ENCODE data around the gene ZMYND10.

Gene ZMYND10

DNA sequence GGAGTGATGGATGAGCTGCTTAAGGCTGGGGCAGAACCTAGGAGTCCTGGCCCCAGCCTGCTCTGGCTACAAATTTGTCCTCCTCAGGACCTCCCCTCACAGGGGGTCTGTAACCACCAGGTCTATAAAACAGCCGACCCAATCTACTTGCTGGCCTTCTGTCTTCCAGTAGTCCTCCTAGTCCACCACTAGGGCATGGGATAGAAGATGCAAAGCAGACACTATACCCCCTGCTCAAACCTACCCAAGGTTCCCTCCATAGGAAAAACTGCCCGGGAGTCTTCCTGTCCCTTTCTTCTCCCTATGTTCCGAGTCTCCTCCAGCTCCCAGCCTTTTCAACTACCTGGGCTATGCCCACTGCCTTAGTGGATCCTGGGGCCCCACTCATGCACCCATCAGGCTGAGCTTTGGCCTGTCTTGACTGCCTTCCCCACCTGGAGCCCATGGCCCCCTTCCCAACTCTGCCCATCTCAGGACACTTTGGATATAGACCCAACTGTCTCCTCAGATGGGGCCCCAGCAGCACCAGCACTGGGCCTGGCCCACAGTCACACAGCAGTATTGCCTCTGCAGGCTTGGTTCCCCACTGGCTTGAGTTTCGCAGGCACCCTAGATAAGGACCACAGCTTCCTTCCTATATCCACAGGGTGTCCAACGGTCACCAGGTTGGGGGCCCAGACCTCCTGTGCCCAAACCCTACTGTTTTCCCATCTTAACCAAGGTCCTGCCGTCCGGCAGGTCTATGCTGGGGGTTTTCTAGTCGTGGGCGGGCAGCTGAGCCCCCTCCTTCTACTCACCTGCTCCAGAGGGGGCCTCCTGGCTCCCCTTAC lies 47.4 kb downstream of the ZMYND10 start:
- H3K27ac ChIP-seq, result peak overlapping the region; percentile 91 to 92
- peak; percentile 77 for DNase-seq (ENCODE audit: low spot score)
- TF ChIP-seq, protein P1, sequence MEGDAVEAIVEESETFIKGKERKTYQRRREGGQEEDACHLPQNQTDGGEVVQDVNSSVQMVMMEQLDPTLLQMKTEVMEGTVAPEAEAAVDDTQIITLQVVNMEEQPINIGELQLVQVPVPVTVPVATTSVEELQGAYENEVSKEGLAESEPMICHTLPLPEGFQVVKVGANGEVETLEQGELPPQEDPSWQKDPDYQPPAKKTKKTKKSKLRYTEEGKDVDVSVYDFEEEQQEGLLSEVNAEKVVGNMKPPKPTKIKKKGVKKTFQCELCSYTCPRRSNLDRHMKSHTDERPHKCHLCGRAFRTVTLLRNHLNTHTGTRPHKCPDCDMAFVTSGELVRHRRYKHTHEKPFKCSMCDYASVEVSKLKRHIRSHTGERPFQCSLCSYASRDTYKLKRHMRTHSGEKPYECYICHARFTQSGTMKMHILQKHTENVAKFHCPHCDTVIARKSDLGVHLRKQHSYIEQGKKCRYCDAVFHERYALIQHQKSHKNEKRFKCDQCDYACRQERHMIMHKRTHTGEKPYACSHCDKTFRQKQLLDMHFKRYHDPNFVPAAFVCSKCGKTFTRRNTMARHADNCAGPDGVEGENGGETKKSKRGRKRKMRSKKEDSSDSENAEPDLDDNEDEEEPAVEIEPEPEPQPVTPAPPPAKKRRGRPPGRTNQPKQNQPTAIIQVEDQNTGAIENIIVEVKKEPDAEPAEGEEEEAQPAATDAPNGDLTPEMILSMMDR (IDR thresholded peaks at IDR 0.05), result no peak
- peak overlapping the region; percentile 74 for H3K4me3 ChIP-seq

DNA sequence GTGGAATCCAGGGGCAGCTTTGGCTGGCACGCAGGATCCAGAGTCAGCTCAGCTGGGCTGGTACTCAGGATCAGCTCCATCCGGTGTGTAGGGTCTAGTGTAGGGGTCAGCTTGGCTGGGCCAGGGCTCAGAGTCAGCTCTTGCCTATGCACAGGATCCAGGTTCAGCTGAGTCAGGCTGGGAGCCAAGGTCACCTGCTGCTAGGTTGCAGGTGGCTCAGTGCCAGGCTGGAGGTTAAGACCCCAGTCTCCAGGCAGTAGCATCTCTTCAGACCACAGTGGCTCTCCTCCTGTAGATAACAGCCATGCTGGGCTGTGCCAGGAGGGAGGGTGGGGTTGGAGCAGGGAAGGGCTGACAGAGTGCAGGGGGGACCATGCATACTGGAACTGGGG lies 48.2 kb downstream of the ZMYND10 start:
- Histone ChIP-seq H3K4me3 (no peak overlapping the region), H3K27ac (no peak overlapping the region)
- no peak for DNase-seq (ENCODE audit: low spot score)
- TF ChIP-seq, protein P1 (IDR thresholded peaks at IDR 0.05), result no peak

DNA sequence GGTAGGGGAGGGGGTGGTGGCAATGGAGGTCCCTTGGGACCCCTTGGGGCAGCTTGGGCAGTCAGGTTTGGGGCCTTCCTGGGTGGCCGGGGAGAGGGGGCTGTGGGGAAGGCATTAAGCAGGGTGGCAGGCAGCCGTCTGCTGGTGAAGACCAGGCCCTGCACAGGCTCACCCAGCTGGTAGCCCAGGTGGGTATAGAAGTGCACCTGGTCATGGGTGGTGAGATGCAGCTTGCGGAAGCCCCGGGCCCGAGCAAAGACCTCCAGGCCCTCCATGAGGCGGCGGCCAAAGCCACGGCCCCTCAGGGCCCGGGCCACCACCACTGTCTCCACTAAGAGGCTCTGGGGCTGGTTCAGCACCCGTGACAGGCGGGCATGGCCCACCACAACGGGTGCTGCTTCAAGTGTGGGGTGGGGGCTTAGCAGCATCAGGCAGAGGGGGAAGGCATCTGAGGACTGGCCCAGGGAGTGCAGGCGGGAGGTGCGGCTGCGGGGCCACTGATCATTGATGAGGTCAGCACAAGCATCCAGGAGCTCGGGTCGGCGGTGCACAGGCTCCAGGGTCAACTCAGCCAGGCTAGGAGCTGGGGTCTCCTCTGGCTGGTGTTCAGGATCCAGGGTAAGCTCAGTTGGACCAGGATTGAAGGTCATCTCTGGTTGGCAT lies 48.7 kb downstream of the ZMYND10 start:
- Histone ChIP-seq H3K27ac (no peak overlapping the region), H3K4me3 (no peak overlapping the region)
- TF ChIP-seq, protein P1 (IDR thresholded peaks at IDR 0.05), result no peak
- peak; percentile 75 for DNase-seq (ENCODE audit: low spot score)

DNA sequence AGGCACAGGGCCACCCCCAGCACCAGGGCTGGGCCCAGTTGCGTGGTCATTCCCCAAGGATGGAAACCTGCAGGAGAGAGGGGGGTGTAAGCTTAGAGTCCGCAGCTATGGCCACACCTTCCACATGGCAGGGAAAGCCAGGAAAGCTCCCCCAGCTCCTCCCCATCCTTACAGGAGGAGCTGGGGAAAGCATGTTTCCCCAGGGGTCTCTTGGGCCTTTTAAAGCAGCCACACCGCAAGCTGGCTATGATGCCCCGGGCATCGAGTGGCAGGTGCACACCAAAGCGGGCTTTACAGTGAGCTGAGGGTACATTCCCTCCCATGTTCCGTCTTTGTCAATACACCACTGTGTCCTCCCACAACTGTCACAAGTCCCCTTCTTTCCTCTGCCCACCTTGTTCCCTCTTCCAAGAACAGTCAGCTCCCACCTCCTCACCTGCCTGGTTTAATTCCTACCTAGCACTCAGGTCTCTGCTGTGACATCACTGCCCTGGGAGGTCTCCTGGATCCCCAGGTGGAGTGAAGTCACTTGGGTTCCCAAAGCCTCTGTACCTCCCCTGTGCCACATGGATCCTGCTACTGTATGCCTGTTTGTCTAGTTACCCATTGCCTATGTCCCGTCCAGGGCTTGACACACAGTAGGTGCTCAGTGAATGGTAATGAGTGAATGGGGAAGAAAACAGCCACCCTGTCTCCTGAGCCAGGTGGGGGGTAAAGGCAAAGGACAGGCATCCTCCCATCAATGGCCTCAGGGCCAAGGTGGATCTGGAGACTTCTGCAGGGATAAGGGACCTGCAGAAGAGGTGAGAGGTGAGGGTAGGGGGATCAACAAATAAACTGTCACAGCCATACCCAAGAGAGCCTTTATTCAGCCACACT lies 49.7 kb downstream of the ZMYND10 start:
- DNase-seq (ENCODE audit: low spot score), result peak; percentile 68
- no peak overlapping the region for H3K27ac ChIP-seq
- H3K4me3 ChIP-seq, result no peak overlapping the region
- TF ChIP-seq, protein P1 (IDR thresholded peaks at IDR 0.05), result no peak

DNA sequence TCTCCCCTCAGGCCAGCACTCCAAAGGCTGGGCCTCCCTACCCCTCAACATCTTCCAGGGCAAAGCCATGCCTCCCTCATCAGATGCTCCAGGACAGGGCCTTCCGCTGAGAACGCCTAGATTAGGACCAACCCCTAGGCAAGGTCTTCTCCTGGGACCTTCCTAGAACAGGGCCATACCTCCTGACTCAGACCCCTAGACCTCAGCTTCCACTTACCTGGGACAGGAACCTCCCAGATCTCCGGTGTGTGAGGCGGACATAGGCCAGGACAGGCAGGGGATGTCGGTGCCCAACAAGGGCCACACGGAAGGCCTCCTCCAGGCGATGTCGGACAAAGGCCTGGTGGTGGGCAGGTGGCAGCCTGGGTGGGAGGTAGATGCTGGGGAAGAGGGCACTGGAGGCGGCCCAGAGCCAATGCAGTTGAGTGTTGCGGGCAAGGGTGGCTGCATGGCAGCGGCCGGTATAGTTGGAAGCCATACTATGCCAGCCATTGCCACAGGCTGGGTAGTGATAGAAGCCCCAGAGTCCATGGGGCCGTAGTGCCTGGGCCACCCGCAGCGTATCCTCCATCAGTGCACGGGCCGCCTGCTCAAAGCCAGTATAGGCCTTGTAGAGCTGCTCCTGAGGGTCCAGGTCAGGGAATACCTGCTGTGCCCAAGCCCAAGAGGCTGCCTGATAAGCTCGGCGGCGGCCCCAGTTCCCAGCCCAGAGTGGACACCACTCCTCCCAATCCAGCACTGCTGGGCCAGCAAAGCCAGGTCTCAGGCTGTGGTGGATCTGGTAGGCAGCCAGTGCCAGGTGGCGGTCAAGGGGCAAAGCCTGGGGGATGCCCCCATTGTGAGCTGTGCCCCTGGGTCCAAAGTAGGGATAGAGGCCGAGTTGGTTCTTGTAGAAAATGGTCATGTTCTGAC lies 50.8 kb downstream of the ZMYND10 start:
- H3K27ac ChIP-seq, result no peak overlapping the region
- no peak overlapping the region for H3K4me3 ChIP-seq
- peak; percentile 74 for DNase-seq (ENCODE audit: low spot score)
- TF ChIP-seq, protein P1 (IDR thresholded peaks at IDR 0.05), result no peak

DNA sequence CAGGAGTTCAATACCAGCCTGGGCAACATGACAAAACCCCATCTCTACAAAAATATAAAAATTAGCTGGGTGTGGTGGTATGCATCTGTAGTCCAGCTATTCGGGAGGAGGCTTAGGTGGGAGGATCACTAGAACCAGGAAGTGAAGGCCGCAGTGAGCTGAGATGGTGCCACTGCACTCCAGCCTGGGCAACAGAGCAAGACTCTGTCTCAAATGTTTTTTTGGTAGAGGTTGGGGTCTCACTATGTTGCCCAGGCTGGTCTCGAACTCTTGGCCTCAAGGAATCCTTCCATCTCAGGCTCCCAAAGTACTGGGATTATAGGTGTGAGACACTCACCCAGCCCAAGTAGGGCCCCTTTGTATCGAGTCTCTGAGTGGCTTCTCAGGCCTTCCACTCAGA lies 51.4 kb downstream of the ZMYND10 start:
- no peak for DNase-seq (ENCODE audit: low spot score)
- H3K4me3 ChIP-seq, result no peak overlapping the region
- TF ChIP-seq, protein P1 (IDR thresholded peaks at IDR 0.05), result no peak
- H3K27ac ChIP-seq, result no peak overlapping the region

Measured in coronary artery (tissue), 2 donors.